K562 (cell line): ENCODE results near the gene ALG5. TPM values are rescaled to one million over a fixed set of nuclear protein-coding genes. Genes with fewer than 3 reads are reported as not detected.

Experiments used
- ATAC-seq: fragments of 200-7000 bp; cut with Tn5 transposase; 3 replicates; pipeline ENCODE4 v1.9.1; 2020; ENCODE audit warnings: moderate library complexity
- BruUV-seq: library from RNA; stranded (reverse); fragments of 400-500 nt; replicated peaks from 2 replicates; lab custom pipeline; 2021; lab: Mats Ljungman, UMichigan
- CTCF ChIA-PET: fragments of 300-600 bp; formaldehyde crosslinking; extraction: SDS; loops from one replicate; lab custom pipeline; 2021; ENCODE audit warnings: low intra/inter-chr PET ratio; lab: Yijun Ruan, JAX
- POLR2A ChIA-PET: fragments of 300-600, 350-650 bp; sonication (Branson Sonifier 250); formaldehyde crosslinking; extraction: SDS; loops from one replicate; lab custom pipeline; 2021; ENCODE audit warnings: antibody characterized with exemption, inconsistent platforms; lab: Yijun Ruan, JAX
- DNase-seq, 4 experiments: peaks; one replicate each; pipeline versions ENCODE4 v3.0.0 to v3.0.0-alpha.2; 2011 to 2018; ENCODE audit warnings: low spot score in 3 of 4, mixed read lengths in 3 of 4; ENCODE audit errors: extremely low read depth in 1 of 4
- FAIRE-seq: peaks from 2 replicates; lab custom pipeline; 2011; peaks lifted over from hg19 to GRCh38; lab: Jason Lieb, UNC
- H2AFZ ChIP-seq: 2 replicates; pipeline ENCODE4 v1.6.0; 2011; ENCODE audit warnings: low read depth, low read length, control low read depth, inconsistent platforms
- H3K27ac ChIP-seq: fragments of 200-600 bp; 3 replicates; pipeline ENCODE4 v1.8.0; 2011; ENCODE audit warnings: low read depth, mild to moderate bottlenecking, control low read depth, inconsistent platforms, low read length, moderate library complexity, mixed read lengths; ENCODE audit errors: extremely low read depth
- H3K27me3 ChIP-seq, 2 experiments: fragments of 300-600 bp in 1 of 2; 2 replicates in 1 of 2; 3 replicates in 1 of 2; pipeline versions ENCODE4 v1.6.0 to v1.8.0; 2011; ENCODE audit warnings: inconsistent platforms in 2 of 2, low read length in 2 of 2, mild to moderate bottlenecking in 1 of 2, mixed read lengths in 1 of 2, moderate library complexity in 1 of 2; ENCODE audit not compliant: control insufficient read depth in 2 of 2, insufficient read depth in 2 of 2
- H3K36me3 ChIP-seq: fragments of 300-600 bp; 3 replicates; pipeline ENCODE4 v1.8.0; 2011; ENCODE audit warnings: mild to moderate bottlenecking, low read length, inconsistent platforms; ENCODE audit not compliant: control insufficient read depth, insufficient read depth
- H3K4me1 ChIP-seq, 2 experiments: fragments of 200-600 bp in 1 of 2; replicated peaks in 1 of 2; 2 replicates in 1 of 2; 3 replicates in 1 of 2; pipeline versions ENCODE4 v1.5.1 to v1.8.0; 2011; ENCODE audit warnings: inconsistent platforms in 2 of 2, low read length in 2 of 2, mild to moderate bottlenecking in 1 of 2, mixed read lengths in 1 of 2, moderate library complexity in 1 of 2; ENCODE audit not compliant: control insufficient read depth in 2 of 2, insufficient read depth in 2 of 2
- H3K4me2 ChIP-seq: 2 replicates; pipeline ENCODE4 v1.6.1; 2011; ENCODE audit warnings: low read length, control low read depth, inconsistent platforms, mixed read lengths; ENCODE audit not compliant: insufficient read depth
- H3K4me3 ChIP-seq: fragments of 200-600 bp; sonication (generic), shearing (Covaris generic); 2 replicates; pipeline ENCODE4 v1.5.1; 2016; ENCODE audit warnings: control low read depth, inconsistent platforms
- H3K79me2 ChIP-seq: fragments of 200-600 bp; 3 replicates; pipeline ENCODE4 v1.8.0; 2011; ENCODE audit warnings: low read length, inconsistent platforms; ENCODE audit not compliant: control insufficient read depth, insufficient read depth
- H3K9ac ChIP-seq, 2 experiments: 2 replicates each; pipeline versions ENCODE4 v1.6.0 to v1.6.1; 2011; ENCODE audit warnings: low read depth in 2 of 2, low read length in 2 of 2, control low read depth in 1 of 2, inconsistent platforms in 1 of 2, mild to moderate bottlenecking in 1 of 2, mixed read lengths in 1 of 2; ENCODE audit not compliant: insufficient read depth in 1 of 2
- H3K9me1 ChIP-seq: one replicate; pipeline ENCODE4 v1.6.0; 2011; ENCODE audit warnings: inconsistent platforms, mild to moderate bottlenecking, low read length, moderate library complexity; ENCODE audit not compliant: control insufficient read depth, insufficient read depth
- H3K9me3 ChIP-seq: replicated peaks from 2 replicates; pipeline ENCODE4 v1.5.1; 2011; ENCODE audit warnings: low read depth, low read length, inconsistent platforms; ENCODE audit not compliant: control insufficient read depth, insufficient read depth
- H4K20me1 ChIP-seq: replicated peaks from 2 replicates; pipeline ENCODE4 v1.6.1; 2011; ENCODE audit warnings: low read length, inconsistent platforms, mixed read lengths; ENCODE audit not compliant: control insufficient read depth, insufficient read depth
- BRD9 ChIP-seq: fragments of 450-650 bp; IDR thresholded peaks from 2 replicates; pipeline ENCODE4 v1.6.1; 2018; ENCODE audit warnings: low read depth; ENCODE audit not compliant: partially characterized antibody
- CCNT2 ChIP-seq: IDR thresholded peaks from 2 replicates; pipeline ENCODE4 v1.6.1; 2011; ENCODE audit warnings: borderline replicate concordance, low read depth, mild to moderate bottlenecking, moderate library complexity, mixed read lengths, low read length; ENCODE audit not compliant: insufficient read length; ENCODE audit errors: extremely low read depth
- CEBPB ChIP-seq: fragments of 450-650 bp; IDR thresholded peaks from 2 replicates; pipeline ENCODE4 v1.6.1; 2016; ENCODE audit warnings: missing genetic modification characterization, missing compliant biosample characterization
- CREB1 ChIP-seq, 2 experiments: sonication (generic) in 1 of 2; formaldehyde crosslinking in 1 of 2; IDR thresholded peaks; 2 replicates each; pipeline versions ENCODE4 v1.6.1 to v1.8.0; 2012 to 2022; ENCODE audit warnings: inconsistent platforms in 1 of 2, mild to moderate bottlenecking in 1 of 2, missing genetic modification reagents in 1 of 2, moderate library complexity in 1 of 2
- GATA2 ChIP-seq: sonication (generic); formaldehyde crosslinking; IDR thresholded peaks from 2 replicates; pipeline ENCODE4 v1.4.0; 2020; ENCODE audit warnings: mild to moderate bottlenecking, missing genetic modification reagents
- HDAC2 ChIP-seq: fragments of 450-650 bp; IDR thresholded peaks from 2 replicates; pipeline ENCODE4 v1.6.1; 2016; ENCODE audit warnings: mild to moderate bottlenecking
- JUN ChIP-seq, 2 experiments: sonication (generic) in 1 of 2; formaldehyde crosslinking in 1 of 2; IDR thresholded peaks; 2 replicates each; pipeline versions ENCODE4 v1.6.1 to v1.8.0; 2012 to 2022; ENCODE audit warnings: borderline replicate concordance in 2 of 2, mild to moderate bottlenecking in 2 of 2, improper control_type of control experiment in 1 of 2, low read depth in 1 of 2, low read length in 1 of 2, missing genetic modification reagents in 1 of 2
- KLF16 ChIP-seq: IDR thresholded peaks from 2 replicates; pipeline ENCODE4 v1.6.1; 2016; ENCODE audit warnings: antibody characterized with exemption
- MAFK ChIP-seq: IDR thresholded peaks from 2 replicates; pipeline ENCODE4 v1.6.1; 2011; ENCODE audit warnings: low read length, improper control_type of control experiment
- MCM3 ChIP-seq: fragments of 450-650 bp; IDR thresholded peaks from 2 replicates; pipeline ENCODE4 v1.6.1; 2016
- NCOA2 ChIP-seq, 2 experiments: fragments of 450-650 bp; IDR thresholded peaks; 2 replicates each; pipeline ENCODE4 v1.6.1; 2018; ENCODE audit warnings: mild to moderate bottlenecking in 2 of 2, moderate library complexity in 1 of 2; ENCODE audit not compliant: partially characterized antibody in 2 of 2
- NR2C2 ChIP-seq, 2 experiments: fragments of 200-800 bp in 1 of 2; sonication (Bioruptor generic) in 1 of 2; sonication (generic) in 1 of 2; formaldehyde crosslinking in 1 of 2; IDR thresholded peaks; 2 replicates each; pipeline versions ENCODE4 v1.6.1 to v1.8.0; 2016 to 2022; ENCODE audit warnings: mild to moderate bottlenecking in 1 of 2, missing compliant biosample characterization in 1 of 2, missing genetic modification characterization in 1 of 2, missing genetic modification reagents in 1 of 2
- RHOXF2B ChIP-seq: fragments of 250-450 bp; sonication (Bioruptor Pico); conservative IDR thresholded peaks from 2 replicates; pipeline ENCODE4 v1.5.1; 2021
- WGBS: fragments of 100-300 bp; shearing (Covaris generic); methylation state at CpG from one replicate; pipeline ENCODE4 v1.1.6; 2016; ENCODE audit warnings: low coverage, mixed read lengths; ENCODE audit not compliant: insufficient coverage; ENCODE audit errors: missing lambda C conversion rate; 5-methylcytosine and 5-hydroxymethylcytosine counted together
- in situ Hi-C: fragments of 300-500 bp; cut with MboI; formaldehyde crosslinking; loops from 4 replicates; pipeline ENCODE4 v1.15.0; 2018; ENCODE audit warnings: inconsistent platforms, mixed read lengths
- intact Hi-C: fragments of 100-400 bp; cut with micrococcal nuclease; formaldehyde crosslinking; loops from 2 replicates; pipeline ENCODE4 v1.14.2; 2022
- polyA plus RNA-seq, 8 experiments: library from polyadenylated mRNA; depleted of rRNA in 4 of 8; stranded (reverse) in 5 of 8; unstranded in 3 of 8; fragments of >200 nt; fragmentation: Nextera tagmentation in 2 of 8; fragmentation: Illumina TruSeq in 1 of 8; extraction: Ambion mirVana in 2 of 8; extraction: Trizol in 1 of 8; gene quantifications; 2 replicates each; pipeline versions ENCODE4 v1.2.1 to v1.2.3, GENCODE V29; 2011 to 2014; ENCODE audit warnings: inconsistent platforms in 1 of 8, missing spikeins in 1 of 8
- total RNA-seq, 7 experiments: library from RNA; depleted of rRNA in 6 of 7; stranded (reverse); fragments of >200 nt in 6 of 7; fragmentation: Illumina TruSeq in 2 of 7; extraction: Trizol in 2 of 7; gene quantifications; 2 replicates each; pipeline versions ENCODE4 v1.2.1 to v1.2.3, GENCODE V29; 2011 to 2021; ENCODE audit warnings: low replicate concordance in 1 of 7
- TF ChIP-seq, protein P1 (sequence below): fragments of 450-650 bp; formaldehyde crosslinking; IDR thresholded peaks from 2 replicates; pipeline ENCODE4 v1.4.0; 2022; ENCODE audit warnings: missing genetic modification characterization
- TF ChIP-seq, protein P2 (sequence below): sonication (generic); IDR thresholded peaks from 2 replicates; pipeline ENCODE4 v1.6.1; 2016
- TF ChIP-seq, protein P3 (sequence below): fragments of 450-650 bp; formaldehyde crosslinking; IDR thresholded peaks from 2 replicates; pipeline ENCODE4 v1.4.0; 2022; ENCODE audit warnings: missing genetic modification characterization

Gene ALG5
- total and polyA plus RNA-seq, 9 of the 15 experiments (the other 6 are each of a cell fraction or from before 2014, with no cell fraction given), result 33.6 to 80.5 (median 48.2) TPM

DNA sequence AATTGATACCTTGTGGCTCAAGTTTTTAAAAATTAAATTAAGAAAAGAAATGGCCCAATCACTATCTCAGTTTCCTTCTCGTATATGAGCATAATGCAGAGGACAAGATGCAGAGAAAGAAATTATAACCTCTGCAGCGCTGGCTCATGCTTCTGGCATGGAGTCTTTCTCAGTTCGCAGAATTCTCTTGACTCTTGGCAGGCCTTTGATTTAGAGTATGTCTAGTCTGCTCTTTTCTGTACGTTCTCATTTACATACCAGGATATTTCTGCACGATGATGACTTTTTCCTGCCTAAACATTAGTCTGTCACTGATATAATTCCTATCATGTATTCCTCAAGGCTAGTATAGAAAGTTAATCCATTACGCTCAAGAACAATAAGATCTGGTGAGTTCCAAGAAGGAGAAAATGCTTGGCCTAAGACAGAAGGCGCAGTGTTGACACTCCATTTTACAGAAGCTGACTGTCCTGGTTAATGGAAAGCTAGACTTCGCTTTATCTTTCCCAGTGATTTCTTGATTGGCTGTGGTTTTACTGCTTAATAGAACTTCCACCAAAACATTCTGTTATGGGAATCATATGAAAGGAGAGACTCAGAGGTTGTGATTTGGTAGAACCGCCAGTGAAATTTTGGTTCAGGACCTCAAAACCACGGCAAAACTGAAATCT, 77.4 kb downstream of the ALG5 start (continued):
- TF ChIP-seq NR2C2 (CRISPR knock-in tag; IDR thresholded peaks at IDR 0.05) (no peak), NR2C2 (tag; IDR thresholded peaks at IDR 0.05) (no peak), CEBPB (tag) (no peak), KLF16 (no peak), MCM3 (no peak)
- TF ChIP-seq, protein P1, sequence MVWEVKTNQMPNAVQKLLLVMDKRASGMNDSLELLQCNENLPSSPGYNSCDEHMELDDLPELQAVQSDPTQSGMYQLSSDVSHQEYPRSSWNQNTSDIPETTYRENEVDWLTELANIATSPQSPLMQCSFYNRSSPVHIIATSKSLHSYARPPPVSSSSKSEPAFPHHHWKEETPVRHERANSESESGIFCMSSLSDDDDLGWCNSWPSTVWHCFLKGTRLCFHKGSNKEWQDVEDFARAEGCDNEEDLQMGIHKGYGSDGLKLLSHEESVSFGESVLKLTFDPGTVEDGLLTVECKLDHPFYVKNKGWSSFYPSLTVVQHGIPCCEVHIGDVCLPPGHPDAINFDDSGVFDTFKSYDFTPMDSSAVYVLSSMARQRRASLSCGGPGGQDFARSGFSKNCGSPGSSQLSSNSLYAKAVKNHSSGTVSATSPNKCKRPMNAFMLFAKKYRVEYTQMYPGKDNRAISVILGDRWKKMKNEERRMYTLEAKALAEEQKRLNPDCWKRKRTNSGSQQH (CRISPR knock-in tag), result no peak

DNA sequence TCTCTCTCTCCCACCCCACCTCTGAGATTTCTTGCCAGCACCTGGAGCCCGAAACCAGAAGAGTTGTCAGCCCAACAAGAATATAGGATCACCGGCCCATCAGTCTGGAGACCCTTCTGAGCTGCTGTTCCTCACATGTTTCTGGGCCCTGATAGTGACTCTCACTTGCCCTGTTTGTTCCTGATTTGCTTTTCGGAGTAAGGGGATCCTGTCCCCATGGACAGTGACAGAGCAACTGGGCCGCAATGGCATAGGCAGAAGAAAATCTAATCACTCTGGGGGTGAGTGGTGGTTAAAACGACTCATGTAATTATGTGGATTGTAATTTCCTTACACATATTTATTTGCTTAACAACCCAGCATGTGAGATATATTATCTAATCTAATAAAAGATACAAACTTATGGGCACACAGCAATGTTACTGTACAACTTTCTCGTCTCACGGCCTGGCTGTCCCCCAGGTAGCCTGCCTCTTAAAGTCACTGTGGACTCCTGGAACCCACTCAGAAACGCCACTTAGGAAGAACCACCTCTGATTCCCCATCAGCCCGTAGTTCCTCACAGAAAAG, 78.4 kb downstream of the ALG5 start:
- CTCF ChIA-PET, result no interaction called here
- no TSS peak for BruUV-seq
- Histone ChIP-seq H3K9me1 (no peaks in the 10 kb centered on the region), H4K20me1 (no peaks in the 10 kb centered on the region), H3K79me2 (no peaks in the 10 kb centered on the region), H3K9me3 (no peaks in the 10 kb centered on the region), H3K36me3 (no peaks in the 10 kb centered on the region), H3K4me2 (no peak overlapping the region), H3K4me1 (peaks cover 0 to 9% of the 10 kb centered on the region in 2 experiments; a peak in 2 of 5 replicates), H3K4me3 (no peak overlapping the region), H3K9ac (peak overlapping the region in 1 of 2 experiments; percentile 26; a peak in 1 of 4 replicates), H2AFZ (no peak overlapping the region), H3K27me3 (peaks cover 34% of the 10 kb centered on the region in 2 experiments), H3K27ac (no peak overlapping the region)
- intact Hi-C loops, result no loop called here
- FAIRE-seq, result no peak
- in situ Hi-C loops, result no loop called here
- WGBS, result 42% methylated on average over 9 of the region's 9 CpGs
- ATAC-seq, result no peak
- POLR2A ChIA-PET, result no interaction called here
- no peak for DNase-seq
- TF ChIP-seq RHOXF2B (CRISPR knock-in tag) (no peak), JUN (IDR thresholded peaks at IDR 0.05; ENCODE audit: borderline replicate concordance, low read depth, low read length) (no peak), JUN (CRISPR knock-in tag; IDR thresholded peaks at IDR 0.05; ENCODE audit: borderline replicate concordance) (no peak), BRD9 (no peak), CCNT2 (no peak), GATA2 (CRISPR knock-in tag) (no peak), CREB1 (IDR thresholded peaks at IDR 0.05) (no peak), CREB1 (CRISPR knock-in tag; IDR thresholded peaks at IDR 0.05) (no peak), NCOA2 (IDR thresholded peaks at IDR 0.05; ENCODE audit: partially characterized antibody in 2 of 2) (no peak), HDAC2 (no peak), MAFK (no peak)
- TF ChIP-seq, protein P2, sequence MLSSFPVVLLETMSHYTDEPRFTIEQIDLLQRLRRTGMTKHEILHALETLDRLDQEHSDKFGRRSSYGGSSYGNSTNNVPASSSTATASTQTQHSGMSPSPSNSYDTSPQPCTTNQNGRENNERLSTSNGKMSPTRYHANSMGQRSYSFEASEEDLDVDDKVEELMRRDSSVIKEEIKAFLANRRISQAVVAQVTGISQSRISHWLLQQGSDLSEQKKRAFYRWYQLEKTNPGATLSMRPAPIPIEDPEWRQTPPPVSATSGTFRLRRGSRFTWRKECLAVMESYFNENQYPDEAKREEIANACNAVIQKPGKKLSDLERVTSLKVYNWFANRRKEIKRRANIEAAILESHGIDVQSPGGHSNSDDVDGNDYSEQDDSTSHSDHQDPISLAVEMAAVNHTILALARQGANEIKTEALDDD, result no peak
- TF ChIP-seq, protein P3, sequence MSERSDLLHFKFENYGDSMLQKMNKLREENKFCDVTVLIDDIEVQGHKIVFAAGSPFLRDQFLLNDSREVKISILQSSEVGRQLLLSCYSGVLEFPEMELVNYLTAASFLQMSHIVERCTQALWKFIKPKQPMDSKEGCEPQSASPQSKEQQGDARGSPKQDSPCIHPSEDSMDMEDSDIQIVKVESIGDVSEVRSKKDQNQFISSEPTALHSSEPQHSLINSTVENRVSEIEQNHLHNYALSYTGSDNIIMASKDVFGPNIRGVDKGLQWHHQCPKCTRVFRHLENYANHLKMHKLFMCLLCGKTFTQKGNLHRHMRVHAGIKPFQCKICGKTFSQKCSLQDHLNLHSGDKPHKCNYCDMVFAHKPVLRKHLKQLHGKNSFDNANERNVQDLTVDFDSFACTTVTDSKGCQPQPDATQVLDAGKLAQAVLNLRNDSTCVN (CRISPR knock-in tag), result no peak
